Activated CD8-positive, alpha-beta memory T cell treated with anti-CD3 and anti-CD28 coated beads, Interleukin-2, amount 50 U/mL, for 1 hour (primary cell): Measurements from ENCODE around the gene BNIP5.
"Not testable (repeated sequence)": the region's sequence is repeated elsewhere in the genome, so short reads cannot be mapped to it uniquely, and the experiment has no call there.

Experiments used
- DNase-seq: peaks from one replicate; pipeline ENCODE4 v3.0.0-alpha.2; 2020; ENCODE audit errors: extremely low read depth

BNIP5 gene

DNA sequence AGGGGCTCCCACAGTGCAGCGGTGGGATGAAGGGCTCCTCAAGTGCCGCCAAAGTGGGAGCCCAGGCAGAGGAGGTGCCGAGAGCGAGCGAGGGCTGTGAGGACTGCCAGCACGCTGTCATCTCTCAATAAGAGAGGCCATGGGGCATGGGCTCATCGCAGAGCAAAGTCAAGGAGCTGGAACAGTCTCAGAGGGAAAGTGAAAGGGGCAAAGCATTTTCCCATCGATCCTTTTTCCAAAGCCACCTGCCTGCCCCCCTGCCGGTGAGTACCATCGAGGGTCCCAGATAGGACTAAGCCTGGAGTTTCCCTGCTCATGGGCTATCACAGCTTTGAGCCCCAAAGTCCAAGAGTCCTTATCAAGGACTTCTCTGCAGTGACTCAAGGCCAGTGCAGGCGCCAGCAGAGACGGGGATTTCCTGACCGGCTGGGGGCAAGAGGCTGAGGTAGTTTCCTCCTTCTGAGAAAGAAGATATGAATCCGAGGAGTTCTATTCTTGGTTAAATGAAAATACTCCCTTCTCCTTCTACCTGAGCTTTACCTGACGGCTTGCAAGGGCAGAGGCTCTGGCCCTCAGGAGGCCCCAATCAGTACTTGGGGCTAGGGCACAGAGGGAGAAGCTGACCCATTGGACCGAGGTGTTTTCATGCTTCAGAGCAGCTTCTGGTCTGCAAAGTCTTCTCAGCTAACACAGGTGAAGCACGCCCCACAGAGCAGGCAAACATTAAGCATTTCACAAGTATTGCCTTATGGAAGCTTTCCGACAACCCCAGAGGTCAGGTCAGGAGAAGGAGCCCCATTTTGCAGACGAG lies 28.2 kb upstream of the BNIP5 start:
- no peak for DNase-seq

DNA sequence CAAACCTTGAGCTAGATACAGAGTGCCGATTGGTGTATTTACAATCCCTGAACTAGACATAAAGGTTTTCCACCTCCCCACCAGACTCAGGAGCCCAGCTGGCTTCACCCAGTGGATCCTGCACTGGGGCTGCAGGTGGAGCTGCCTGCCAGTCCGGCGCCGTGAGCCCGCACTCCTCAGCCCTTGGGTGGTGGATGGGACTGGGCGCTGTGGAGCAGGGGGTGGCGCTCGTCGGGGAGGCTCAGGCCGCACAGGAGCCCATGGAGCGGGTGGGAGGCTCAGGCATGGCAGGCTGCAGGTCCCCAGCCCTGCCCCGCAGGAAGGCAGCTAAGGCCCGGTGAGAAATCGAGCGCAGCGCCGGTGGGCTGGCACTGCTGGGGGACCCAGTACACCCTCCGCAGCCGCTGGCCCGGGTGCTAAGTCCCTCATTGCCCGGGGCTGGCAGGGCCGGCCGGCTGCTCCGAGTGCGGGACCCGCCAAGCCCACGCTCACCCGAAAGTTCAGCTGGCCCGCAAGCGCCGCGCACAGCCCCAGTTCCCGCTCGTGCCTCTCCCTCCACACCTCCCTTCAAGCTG lies 27.5 kb upstream of the BNIP5 start:
- DNase-seq: not testable (repeated sequence)

DNA sequence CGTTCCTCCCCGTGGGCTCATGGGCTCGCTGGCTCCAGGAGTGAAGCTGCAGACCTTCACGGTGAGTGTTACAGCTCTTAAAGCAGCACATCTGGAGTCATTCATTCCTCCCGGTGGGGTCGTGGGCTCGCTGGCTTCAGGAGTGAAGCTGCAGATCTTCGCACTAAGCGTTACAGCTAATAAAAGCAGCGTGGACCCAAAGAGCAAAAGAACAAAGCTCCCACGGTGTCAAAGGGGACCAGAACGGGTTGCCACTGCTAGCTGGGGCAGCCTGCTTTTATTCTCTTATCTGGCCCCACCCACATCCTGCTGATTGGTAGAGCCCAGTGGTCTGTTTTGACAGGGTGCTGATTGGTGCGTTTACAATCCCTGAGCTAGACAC lies 26.7 kb upstream of the BNIP5 start:
- DNase-seq: not testable (repeated sequence)

DNA sequence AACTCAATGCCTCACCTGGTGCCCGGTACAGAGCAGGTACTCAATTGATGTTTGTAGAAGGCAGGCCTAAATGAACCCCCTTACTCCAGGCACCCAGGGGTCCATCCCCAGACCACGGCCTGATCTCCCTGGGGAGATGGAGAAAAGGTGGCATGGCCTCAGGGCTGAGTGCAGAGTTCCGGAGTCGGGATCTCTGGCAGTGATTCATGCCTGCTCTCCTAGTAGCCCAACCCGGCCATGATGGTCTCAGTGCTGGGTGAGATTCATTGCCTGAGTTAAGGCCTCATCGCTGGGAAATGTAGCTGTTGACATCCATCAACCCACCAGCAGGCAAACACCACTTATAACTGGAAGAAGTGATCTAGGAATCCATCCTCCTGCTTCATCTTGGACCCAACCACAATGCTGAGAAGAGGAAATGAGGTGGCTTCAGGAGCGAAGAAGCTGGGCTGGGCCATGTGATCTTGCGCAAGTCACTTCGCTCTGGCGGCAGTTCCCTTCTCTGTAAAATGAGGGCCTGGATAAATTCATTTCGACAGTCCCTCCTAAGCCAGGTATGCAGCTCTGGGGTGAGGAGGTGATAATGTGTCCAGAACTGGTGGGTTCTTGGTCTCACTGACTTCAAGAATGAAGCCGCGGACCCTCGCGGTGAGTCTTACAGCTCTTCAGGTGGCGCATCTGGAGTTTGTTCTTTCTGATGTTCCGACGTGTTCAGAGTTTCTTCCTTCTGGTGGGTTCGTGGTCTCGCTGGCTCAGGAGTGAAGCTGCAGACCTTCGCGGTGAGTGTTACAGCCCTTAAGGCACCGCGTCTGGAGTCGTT lies 26.1 kb upstream of the BNIP5 start:
- DNase-seq: no peak

DNA sequence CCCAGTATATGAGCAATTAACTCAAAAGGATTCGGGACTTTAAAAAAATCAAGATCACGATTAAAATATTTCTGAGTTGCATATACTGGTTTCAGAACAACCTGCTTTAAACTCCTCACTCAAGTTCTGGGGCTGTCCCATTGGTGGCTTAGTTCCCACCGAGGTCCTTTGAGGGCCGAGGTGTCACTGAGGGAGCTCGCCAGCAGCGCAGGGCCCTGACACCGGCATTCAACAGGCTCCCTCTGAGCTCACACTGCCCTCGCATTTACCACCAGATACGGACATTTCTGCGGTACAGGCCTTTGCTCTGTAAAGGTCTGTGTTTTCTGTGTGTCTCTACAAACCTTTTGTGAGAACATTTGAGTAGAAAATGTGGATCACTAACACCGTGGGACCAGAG lies 24.4 kb upstream of the BNIP5 start:
- DNase-seq: no peak

DNA sequence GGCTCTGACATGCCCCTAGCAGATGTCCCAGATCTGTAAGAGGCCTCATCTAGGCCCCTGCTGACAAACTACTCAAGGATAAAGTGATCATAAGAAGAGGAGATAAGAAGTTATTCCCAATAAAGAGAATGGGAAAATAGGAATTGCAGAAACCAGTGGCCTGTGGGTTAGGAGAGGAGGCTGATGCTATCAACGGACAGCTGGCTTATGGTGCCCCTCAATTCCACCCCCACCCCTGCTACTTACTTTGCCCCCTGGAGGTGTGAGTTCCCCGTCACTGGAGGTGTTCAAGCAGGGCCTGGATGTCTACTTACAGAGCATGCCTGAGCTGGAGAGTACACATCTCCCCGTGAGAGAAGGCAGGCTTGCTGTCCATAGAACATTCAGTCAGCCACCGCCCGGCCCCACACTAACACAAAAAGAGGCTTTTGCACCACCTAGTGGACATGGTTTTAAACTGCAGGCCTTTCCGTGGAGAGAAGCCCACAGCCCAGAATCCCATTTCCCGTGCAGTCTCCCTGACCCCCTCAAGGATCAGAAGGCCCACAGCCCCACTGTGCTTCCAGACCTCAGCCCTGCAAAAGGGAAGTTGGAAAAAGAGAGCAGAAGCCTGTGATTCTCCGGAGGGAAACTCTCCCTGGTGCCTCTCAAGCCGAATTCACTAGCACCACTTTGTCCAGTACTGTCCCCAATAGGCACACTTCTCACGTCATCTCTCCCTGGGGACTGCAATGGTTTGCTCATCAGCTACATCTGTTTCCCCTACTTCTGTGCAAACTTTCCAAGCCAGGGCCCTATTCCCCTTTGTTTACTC lies 23.8 kb upstream of the BNIP5 start:
- peak; percentile 36 for DNase-seq

DNA sequence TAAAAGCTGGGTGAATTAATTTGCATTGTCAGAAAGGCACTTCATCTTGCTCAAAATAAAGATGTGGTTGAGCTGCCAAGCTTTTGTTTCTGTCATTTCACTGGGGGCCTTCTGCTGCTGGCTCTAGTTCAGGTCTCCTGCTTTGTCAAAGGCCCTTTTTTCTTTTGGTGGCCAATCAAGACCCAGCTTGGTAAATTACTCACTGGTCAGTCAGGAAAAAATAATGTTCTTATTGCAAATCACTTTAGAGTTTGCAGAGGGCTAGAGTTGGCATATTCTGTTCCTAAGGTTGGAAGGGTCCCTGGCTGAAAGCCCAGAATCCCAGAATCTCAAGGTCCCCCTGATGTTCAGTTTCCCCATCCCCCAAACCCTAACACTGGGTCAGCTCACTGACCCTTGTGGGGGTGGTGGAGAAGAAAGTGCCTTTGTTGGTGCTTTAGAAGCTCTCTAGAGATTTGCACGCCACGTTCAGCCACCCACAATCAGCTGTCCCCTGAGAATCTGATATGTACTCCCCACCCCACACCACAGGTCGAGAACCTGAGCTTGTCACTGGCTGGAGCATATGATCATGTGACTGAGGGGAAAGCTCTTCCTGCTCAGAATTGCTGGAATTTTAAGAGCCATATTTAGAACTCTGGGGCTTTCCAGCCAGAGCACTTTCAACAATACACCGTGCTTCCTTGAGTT lies 21.7 kb upstream of the BNIP5 start:
- no peak for DNase-seq

DNA sequence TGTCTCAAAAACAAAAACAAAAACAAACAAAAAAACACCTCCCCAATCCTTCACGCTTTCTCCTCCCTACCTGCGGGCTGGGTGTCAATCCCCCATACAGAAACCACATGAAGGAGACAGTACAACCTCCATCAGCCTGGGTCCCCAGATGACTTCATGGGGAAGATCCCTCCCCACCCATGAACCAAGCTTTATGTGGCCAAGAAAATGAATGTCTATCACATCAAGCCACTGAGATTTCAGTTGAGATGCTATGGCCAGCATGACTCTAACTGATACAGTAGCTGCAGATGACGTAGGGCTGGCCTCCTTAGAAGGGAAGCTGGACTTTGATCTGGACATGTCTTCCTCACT lies 21.2 kb upstream of the BNIP5 start:
- DNase-seq: no peak

DNA sequence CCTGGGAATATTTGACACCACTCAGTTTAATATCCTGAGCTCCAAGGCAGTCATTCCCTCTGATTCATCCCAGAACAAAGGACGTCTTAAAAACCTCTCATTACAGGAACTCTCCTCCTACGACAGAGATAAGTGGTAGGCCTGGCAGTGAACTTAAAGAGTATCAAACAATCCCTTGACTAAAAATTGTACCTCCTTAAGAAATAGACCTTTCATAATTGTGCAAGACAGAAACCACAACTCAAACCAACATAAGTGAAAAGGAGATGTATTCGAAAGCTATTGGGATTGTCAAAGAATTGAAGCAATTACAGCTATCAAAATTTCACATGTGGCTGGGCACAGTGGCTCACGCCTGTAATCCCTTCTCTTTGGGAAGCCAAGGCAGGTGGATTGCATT lies 19.1 kb upstream of the BNIP5 start:
- no peak for DNase-seq

DNA sequence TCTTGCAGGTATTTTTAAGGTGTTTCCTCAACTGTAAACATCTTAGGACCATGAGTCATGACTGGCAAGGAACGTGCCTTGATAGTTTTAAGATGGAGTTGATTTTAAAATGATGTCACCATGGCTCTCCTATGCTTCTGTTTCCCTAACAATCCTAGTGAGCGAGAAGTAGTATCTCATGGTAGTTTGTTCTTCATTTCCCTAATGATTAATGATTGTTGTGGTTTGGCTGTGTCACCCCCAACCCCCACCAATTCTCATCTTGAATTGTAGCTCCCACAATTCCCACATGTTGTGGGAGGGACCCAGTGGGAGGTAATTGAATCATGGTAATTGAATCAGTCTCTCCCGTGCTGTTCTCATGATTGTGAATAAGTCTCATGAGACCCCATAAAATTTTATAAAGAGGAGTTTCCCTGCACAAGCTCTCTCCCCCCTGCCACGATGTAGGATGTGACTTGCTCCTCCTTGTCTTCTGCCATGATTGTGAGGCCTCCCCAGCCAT lies 16.8 kb upstream of the BNIP5 start:
- DNase-seq: no peak

DNA sequence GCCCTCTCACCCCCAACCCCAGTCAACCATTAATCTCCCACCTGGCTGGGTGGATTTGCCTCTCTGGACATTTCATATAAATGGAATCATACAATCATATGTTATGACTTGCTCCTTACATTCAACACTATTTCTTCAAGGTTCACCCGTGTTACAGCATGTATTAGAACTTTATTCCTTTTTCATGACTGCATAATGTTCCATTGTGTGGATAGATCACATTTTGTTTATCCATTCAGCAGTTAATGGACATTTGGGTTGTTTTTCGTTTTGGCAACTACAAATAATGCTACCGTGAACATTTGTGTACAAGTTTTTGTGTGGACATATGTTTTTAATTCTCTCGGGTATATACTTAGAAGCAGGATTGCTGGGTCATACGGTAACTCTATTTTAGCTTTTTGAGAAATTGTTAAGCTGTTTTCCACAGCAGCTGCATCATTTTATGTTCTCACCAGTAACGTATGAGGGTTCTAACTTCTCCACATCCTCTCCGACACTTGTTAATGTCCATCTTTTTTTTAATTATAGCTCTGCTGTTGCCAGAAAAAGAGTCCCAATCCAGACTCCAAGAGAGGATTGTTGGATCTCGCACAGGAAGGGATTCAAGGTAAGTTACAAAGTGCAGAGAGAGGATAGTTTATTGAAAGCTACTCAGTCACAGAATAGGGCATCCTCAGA lies 15.9 kb upstream of the BNIP5 start:
- DNase-seq: no peak

DNA sequence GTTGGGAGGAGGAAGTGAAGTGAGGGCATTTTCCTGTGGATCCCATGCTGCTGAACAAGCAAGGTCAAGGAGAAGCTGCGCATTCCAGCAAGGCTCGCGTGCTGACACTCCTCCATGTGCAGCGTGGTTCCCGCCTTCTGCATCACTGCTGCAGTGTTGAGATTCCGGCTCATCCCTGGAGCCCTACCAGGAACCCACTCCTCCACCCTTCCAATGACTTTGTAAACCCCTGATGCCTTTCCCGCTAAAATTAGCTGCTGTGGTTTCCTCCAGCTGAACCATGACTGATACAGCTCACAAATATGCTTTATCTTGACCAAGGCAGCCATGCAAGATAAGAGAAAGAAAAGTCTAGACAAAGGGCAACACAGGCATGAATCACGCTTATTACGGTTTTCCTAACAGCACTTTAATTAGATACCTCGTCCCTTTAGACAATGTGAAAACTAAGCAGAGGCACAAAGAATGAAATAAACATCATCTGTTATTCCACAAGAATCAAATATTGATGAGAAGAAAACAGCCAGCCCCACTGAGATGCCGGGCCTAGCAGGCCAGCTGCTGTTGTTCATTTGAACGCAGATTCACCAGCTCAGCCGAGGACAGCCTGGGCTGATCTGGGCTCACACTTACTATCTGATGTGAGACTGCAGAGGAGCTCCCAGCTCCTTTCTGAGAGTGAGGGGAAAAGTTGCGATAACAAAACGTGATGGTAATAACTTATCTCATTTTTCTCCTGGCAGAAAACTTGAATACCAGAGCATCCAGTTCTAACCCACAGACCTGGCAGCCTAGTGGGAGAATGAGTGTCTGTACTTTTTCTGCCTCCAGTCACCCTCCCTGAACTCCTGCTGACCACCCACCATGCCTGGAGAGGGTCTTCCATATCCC lies 14.2 kb upstream of the BNIP5 start:
- no peak for DNase-seq

DNA sequence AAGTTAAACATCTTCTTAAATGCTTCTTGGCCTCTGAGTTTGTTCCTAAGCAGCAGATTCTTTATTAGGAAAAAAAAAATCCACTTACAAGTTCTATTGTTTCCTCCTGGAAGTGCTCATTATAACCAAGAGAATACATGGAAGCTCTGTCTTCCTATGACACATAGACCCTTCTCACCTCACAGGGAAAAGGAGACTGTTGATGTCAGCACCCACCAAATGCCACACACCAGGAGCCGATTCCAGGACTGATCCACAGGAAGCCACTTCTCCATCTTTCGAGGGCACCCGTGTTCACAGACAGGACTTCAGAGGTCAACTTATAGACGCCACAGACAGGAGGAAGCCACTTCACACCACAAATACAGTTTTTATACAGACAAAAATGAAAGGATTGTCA lies 13.4 kb upstream of the BNIP5 start:
- no peak for DNase-seq

DNA sequence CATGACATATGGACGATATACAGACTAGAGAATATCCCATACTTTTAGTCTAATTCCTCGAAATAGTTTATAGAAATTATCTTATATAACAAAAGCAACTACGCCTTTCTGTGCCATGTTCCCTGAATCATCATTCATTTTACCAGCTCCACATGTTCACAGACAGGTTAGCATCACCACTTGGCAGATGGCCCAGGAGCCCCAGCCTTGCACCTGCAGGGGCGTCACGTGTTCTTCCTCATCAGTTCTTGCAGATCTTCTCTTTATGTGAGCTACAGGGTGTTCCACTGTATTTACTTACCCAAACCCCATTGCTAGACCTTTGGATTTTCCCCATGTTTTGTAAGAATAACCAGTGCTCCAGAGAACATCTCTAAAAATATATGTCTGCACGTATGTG lies 12.6 kb upstream of the BNIP5 start:
- DNase-seq: no peak

DNA sequence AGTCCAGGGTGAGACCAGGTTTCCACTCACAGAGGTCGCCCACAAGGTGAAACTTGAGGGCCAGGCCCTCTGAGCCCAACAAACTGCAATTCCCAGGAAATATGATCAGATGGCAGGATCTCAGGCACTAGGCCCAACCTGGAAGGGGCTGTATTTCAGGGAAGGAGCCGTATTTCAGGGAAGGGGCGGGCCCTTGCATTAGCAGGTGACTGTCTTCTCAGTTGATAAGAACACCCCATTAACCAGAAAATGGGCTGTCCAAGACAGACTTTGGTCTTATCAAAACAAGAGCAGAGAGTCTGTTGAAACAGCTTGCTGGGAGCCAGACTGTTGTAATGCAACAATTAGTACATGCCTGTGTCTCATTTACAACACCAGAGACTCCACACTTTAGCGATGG lies 10.9 kb upstream of the BNIP5 start:
- no peak for DNase-seq

DNA sequence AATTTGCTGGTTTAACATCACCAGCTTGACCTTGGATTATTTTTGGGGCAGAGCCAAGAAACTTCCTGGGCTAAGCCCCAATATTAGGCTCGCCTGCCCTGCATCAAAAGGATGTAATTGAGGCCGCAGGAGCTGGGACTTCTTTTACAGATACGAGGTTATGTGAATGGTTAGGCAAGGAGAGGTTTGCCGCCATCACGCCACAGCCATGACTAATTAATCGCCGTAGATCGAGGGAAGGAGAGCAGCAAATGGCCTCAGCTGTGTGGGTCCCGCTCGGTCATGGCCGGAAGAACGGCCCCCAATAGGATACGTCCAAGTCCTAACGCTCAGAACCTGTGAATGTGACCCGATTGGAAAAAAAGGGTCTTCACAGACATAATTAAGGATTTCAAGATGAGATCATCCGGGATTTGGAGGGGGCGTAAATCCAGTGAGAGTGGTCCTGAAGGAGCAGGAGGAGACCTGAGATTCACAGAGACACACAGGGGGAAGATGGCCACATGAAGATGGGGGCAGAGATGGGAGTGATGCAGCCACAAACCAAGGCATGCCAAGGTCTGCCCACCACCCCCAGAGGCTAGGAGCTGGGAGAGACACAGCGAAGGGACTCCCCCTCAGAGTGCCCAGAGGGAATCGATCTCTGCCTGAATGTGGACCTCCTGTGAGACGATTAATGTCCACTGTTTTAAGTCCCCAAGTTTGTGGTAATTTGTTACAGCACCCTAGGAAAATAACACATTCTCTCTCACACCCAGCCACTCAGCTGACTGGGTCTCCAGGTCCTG lies 10.0 kb upstream of the BNIP5 start:
- DNase-seq: no peak

DNA sequence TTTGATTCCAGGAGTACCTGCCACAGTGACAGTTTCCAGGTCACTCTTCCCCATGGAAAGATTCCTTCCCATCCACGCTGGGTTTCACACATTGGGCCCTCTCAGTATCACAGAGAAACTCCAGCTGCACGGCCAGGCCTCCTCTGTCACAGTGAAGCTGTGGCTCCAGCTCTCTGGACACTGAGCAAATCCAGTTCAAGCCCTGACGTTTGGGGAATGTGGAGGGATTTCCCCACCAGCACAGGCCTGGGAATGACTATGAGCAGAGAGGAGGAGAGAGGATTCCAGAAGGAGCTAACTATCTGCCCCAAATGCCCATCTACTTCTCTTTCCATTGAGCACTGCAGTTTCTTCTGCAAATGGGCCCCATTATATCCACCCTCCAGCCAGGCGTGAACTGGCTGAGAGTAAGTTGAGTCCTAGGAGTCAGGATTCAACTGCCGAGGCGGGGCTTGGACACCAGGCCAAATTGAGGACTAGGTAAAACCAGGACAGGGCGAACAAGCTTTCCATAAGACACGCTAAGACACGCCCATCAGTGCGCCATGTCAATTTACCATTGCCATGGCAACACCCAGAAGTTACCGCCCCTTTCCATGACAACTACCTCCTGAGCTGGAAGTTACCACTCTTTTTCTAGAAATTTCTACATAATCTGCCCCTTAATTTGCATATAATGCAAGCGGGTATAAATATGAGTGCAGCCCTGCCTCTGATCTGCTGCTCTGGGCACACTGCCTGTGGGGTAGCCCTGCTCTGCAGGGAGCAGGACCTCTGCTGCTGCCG lies 9.2 kb upstream of the BNIP5 start:
- DNase-seq: no peak

DNA sequence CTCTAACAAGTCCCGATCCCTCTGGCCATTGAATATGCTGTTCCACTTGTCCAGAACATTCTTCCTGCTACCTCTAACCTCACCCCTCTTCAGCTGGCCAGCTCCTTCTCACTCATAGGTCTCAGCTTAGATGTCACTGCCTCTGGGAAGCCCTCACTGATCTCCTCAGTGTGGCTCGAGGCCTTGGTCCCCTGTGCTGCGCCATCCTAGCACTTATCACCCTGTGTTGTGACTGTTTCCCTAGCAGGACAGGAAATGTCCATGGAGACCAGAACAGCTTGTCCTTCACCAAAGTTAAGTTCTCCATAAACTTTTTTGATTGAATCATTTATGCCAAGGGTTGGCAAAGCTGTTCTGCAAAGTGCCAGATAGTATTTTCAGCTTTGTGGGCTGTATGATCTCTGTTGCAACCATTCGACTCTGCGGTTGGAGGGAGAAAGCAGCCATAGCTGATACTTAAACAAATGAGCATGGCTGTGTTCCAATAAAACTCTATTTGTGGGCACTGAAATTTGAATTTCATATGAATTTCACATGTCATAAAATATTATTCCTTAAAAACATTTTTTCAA lies 6.5 kb upstream of the BNIP5 start:
- DNase-seq: no peak
